Tibial artery (tissue), 4 donors: Measurements from ENCODE around the gene SNCB.
"Not testable (repeated sequence)": the region's sequence is repeated elsewhere in the genome, so short reads cannot be mapped to it uniquely, and the experiment has no call there.

ENCODE experiments used
- DNase-seq, 2 donors: peaks; one replicate each; pipeline ENCODE4 v3.0.0-alpha.2; 2019
- H3K27ac ChIP-seq, 2 donors: fragments of 200-600 bp; sonication (generic) in 1 of 2; 1 replicate in 1 of 2; 2 replicates in 1 of 2; pipeline ENCODE4 v1.5.1; 2018 to 2019; ENCODE audit warnings: mild to moderate bottlenecking in 1 of 2
- H3K27me3 ChIP-seq, 2 donors: fragments of 200-600 bp; sonication (generic) in 1 of 2; one replicate each; pipeline versions ENCODE4 v1.5.1 to v1.6.0; 2016 to 2019
- H3K36me3 ChIP-seq, 3 donors: fragments of 200-600 bp; sonication (generic) in 2 of 3; one replicate each; pipeline ENCODE4 v1.5.1; 2016 to 2019; ENCODE audit warnings: mild to moderate bottlenecking in 2 of 3
- H3K4me1 ChIP-seq, 4 donors: fragments of 200-600 bp; sonication (generic) in 2 of 4; 1 replicate in 3 of 4; 2 replicates in 1 of 4; pipeline ENCODE4 v1.5.1; 2016 to 2019
- H3K4me3 ChIP-seq, 2 donors: fragments of 200-600 bp; sonication (generic) in 1 of 2; 1 replicate in 1 of 2; 2 replicates in 1 of 2; pipeline ENCODE4 v1.5.1; 2018 to 2019; ENCODE audit warnings: mild to moderate bottlenecking in 2 of 2
- H3K9me3 ChIP-seq, 3 donors: fragments of 200-600 bp; sonication (generic) in 1 of 3; one replicate each; pipeline ENCODE4 v1.5.1; 2016 to 2019
- CTCF ChIP-seq, 2 experiments: fragments of 200-600 bp in 1 of 2; fragments of 450-650 bp in 1 of 2; IDR thresholded peaks; one replicate each; pipeline ENCODE4 v1.5.1; 2017 to 2019; ENCODE audit warnings: antibody characterized with exemption in 2 of 2, mild to moderate bottlenecking in 1 of 2, moderate library complexity in 1 of 2
- intact Hi-C: fragments of 100-400 bp; cut with DNase I; formaldehyde crosslinking; loops from one replicate; pipeline ENCODE4 v1.15.0; 2023; ENCODE audit warnings: low total_unique reads

SNCB gene

DNA sequence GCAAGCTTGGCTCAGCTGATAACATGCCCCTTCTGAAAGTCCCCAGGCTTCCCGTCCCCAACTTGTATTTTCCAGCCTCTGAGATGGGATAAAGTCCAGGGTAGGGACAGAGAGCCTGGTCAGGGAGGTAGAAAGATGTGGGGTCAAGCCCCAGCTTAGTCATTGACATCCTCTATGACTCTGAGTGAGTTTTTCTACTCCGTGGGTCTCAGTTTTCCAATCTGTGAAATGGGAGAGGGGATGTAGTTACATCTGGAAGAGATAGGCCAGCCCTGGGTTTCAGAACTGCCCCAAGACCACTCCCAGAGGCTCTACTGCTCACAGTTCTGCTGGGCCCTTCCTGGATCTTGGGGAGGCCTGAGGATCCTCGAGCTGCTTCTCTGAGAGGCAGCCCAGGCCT lies 23.5 kb downstream of the SNCB start:
- H3K4me1 ChIP-seq = peaks cover 0 to 14% (median 11%) of the 10 kb centered on the region in 4 donors
- DNase-seq = no peak
- TF ChIP-seq CTCF (IDR thresholded peaks at IDR 0.05) = no peak
- no peaks in the 10 kb centered on the region for H3K36me3 ChIP-seq
- H3K27me3 ChIP-seq = peaks cover 0 to 73% of the 10 kb centered on the region in 2 donors
- H3K4me3 ChIP-seq = no peak overlapping the region
- intact Hi-C loops = no loop called here
- H3K9me3 ChIP-seq = no peaks in the 10 kb centered on the region
- no peak overlapping the region for H3K27ac ChIP-seq

DNA sequence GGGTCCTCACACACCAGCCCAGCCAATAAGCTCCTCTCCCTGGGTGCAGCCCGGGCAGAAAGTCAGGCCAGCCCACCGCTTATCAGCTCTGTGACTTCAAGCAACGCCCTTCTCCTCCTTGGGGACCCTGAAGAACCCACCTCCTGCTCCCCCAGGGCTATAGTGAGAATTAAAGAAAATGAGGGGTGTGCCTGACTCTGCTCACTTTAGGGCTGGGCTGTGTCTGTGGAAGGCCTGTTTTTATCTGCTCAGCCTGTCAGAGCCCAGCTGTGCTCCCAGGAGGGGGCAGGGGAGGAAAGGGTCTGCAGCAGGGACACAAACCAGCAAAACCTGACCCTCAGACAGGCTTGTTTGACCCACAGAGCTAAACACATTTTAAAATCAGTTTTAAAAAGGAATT lies 24.3 kb downstream of the SNCB start:
- no peak overlapping the region for H3K4me3 ChIP-seq
- H3K36me3 ChIP-seq = no peaks in the 10 kb centered on the region
- intact Hi-C loops = no loop called here
- peaks cover 0 to 14% (median 11%) of the 10 kb centered on the region in 4 donors for H3K4me1 ChIP-seq
- H3K27ac ChIP-seq = no peak overlapping the region
- H3K9me3 ChIP-seq = no peaks in the 10 kb centered on the region
- no peak for TF ChIP-seq CTCF (IDR thresholded peaks at IDR 0.05)
- H3K27me3 ChIP-seq = peaks cover 0 to 67% of the 10 kb centered on the region in 2 donors
- DNase-seq = no peak

- no peak overlapping the region for H3K27ac ChIP-seq
- no peaks in the 10 kb centered on the region for H3K9me3 ChIP-seq
- H3K36me3 ChIP-seq = no peaks in the 10 kb centered on the region
- H3K4me3 ChIP-seq = no peak overlapping the region
- peaks cover 0 to 58% of the 10 kb centered on the region in 2 donors for H3K27me3 ChIP-seq
- intact Hi-C loops = no loop called here
- no peaks in the 10 kb centered on the region for H3K4me1 ChIP-seq
- no peak for TF ChIP-seq CTCF (IDR thresholded peaks at IDR 0.05)
- no peak for DNase-seq
Measured at GRCh38 chr5:176603091-176603490, 27.2 kb downstream of the SNCB start.

- Histone ChIP-seq H3K4me3 (no peak overlapping the region), H3K36me3 (no peaks in the 10 kb centered on the region), H3K4me1 (peaks cover 0 to 5% (median 0%) of the 10 kb centered on the region in 4 donors), H3K9me3 (no peaks in the 10 kb centered on the region), H3K27ac (no peak overlapping the region), H3K27me3 (peaks cover 0 to 62% of the 10 kb centered on the region in 2 donors)
- DNase-seq = no peak
- intact Hi-C loops = no loop called here
- TF ChIP-seq CTCF (IDR thresholded peaks at IDR 0.05) = no peak
Measured at GRCh38 chr5:176601901-176602482, 28.3 kb downstream of the SNCB start.

GRCh38 chr5:176599749-176600430 lies 30.4 kb downstream of the SNCB start:
- H3K9me3 ChIP-seq, H3K4me3 ChIP-seq, H3K36me3 ChIP-seq, H3K27ac ChIP-seq, DNase-seq, intact Hi-C loops: not testable (repeated sequence)
- H3K27me3 ChIP-seq = peaks cover 0 to 67% of the 10 kb centered on the region in 2 donors
- peaks cover 0 to 11% (median 3%) of the 10 kb centered on the region in 4 donors for H3K4me1 ChIP-seq
